Measurements from ENCODE around the gene GRAMD1A. TPM values are rescaled to one million over a fixed set of nuclear protein-coding genes. Genes with fewer than 3 reads are reported as not detected.

Gene GRAMD1A
- total and polyA plus RNA-seq, 12 donors, result 19.5 to 49.4 (median 31.8) TPM

DNA sequence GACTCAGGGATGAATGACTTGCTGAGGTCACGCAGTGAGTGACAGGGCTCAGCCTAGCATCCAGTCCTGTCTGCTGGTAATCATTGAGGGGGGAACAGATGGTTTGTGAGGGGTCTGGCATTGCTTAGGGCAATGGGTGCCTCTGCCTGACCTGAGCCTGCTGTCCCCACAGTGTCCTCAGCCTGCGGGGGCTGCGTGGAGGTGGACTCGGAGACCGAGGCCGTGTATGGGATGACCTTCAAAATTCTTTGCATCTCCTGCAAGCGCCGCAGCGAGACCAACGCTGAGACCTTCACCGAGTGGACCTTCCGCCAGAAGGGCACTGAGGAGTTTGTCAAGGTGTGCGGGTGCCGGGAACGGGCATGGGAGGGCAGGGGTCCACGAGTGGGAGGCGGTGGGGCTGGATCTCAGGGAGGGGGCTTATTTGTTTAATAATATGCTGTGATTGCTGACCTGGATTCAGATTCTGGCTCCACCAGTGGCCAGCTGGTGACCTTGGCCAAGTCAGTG lies 32.3 kb downstream of the GRAMD1A start:
- H3K36me3 ChIP-seq, result peaks cover 0 to 28% (median 9%) of the 10 kb centered on the region in 9 donors
- peaks cover 0 to 24% (median 15%) of the 10 kb centered on the region in 9 donors for H3K4me1 ChIP-seq
- WGBS, 2 donors, result 97% methylated on average over 17 of the region's 17 CpGs
- H3K9me3 ChIP-seq, result no peaks in the 10 kb centered on the region
- peaks cover 0 to 22% (median 0%) of the 10 kb centered on the region in 7 donors for H3K27me3 ChIP-seq
- ATAC-seq (no peak), DNase-seq (no peak)
- intact Hi-C loops (cut with DNase I), result no loop called here
- H3K4me3 ChIP-seq, result no peak overlapping the region
- no peak overlapping the region for H3K27ac ChIP-seq
- TF ChIP-seq, protein P1, sequence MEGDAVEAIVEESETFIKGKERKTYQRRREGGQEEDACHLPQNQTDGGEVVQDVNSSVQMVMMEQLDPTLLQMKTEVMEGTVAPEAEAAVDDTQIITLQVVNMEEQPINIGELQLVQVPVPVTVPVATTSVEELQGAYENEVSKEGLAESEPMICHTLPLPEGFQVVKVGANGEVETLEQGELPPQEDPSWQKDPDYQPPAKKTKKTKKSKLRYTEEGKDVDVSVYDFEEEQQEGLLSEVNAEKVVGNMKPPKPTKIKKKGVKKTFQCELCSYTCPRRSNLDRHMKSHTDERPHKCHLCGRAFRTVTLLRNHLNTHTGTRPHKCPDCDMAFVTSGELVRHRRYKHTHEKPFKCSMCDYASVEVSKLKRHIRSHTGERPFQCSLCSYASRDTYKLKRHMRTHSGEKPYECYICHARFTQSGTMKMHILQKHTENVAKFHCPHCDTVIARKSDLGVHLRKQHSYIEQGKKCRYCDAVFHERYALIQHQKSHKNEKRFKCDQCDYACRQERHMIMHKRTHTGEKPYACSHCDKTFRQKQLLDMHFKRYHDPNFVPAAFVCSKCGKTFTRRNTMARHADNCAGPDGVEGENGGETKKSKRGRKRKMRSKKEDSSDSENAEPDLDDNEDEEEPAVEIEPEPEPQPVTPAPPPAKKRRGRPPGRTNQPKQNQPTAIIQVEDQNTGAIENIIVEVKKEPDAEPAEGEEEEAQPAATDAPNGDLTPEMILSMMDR (IDR thresholded peaks at IDR 0.05), result no peak

DNA sequence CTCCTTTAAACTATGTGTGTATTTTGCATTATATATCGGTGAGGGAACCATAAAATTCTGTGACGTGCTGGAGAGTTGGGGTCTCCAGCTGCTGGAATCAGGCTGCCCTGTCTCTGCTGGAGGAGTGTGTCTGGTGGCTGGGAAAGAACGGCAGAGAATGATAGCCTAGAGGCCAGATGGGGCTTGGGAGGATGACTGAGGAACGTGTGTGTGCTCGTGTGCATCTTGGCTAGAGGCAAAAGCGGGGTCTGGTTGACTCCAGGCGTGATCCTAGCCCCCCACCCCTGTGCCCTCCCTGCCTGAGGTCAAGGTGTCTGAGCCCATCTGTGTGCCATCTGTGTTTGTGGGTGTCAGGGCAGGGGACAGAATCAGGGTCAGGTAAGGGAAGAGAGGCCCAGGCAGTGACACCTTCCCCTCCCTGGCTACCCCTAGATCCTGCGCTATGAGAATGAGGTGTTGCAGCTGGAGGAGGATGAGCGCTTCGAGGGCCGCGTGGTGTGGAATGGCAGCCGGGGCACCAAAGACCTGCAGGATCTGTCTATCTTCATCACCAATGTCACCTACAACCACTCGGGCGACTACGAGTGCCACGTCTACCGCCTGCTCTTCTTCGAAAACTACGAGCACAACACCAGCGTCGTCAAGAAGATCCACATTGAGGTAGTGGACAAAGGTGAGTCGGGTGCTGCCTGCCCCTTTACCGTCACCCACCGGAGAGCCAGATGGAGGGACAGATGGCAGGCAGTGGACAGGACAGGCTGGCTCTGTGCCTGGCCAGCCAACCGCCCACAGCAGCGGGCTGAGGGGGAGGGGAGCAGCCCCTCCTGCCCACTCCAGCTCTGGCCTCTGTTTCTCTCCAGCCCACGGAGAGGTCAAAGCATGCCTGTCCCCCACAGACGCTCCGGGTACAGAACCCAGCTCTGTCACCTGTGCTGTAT lies 33.2 kb downstream of the GRAMD1A start:
- intact Hi-C loops (cut with DNase I), result no loop called here
- WGBS, 2 donors, result 90 to 93% methylated on average over 30 of the region's 30 CpGs

DNA sequence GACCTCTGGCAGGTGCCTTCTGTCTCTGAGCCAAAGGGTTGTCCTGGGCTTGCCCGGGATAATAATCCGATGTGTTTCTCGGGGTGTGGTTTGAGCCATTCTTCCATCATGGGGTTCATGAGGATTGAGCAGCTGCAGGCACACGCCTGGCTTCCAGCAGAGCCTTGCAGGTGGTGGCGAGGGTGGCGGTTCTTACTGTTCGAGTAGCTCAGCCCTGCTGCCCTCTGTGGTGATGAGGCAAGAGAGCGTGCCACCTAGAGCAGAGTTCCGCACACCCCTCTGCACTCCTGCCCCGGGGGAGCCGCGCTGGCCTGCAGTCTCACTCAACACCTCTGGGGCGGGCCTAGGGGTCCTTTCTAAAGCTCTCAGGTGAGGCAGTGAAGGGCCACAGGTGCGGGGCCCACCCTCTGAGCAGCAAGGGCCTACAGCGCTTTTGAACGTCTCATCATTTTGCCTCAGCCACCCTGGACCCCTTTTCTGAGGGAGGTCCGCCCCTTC lies 33.9 kb downstream of the GRAMD1A start:
- intact Hi-C loops (cut with DNase I), result no loop called here
- TF ChIP-seq, protein P1 (IDR thresholded peaks at IDR 0.05), result no peak
- Histone ChIP-seq H3K36me3 (peaks cover 0 to 19% (median 0%) of the 10 kb centered on the region in 9 donors), H3K27me3 (peaks cover 0 to 22% (median 0%) of the 10 kb centered on the region in 7 donors), H3K4me1 (peaks cover 0 to 40% (median 30%) of the 10 kb centered on the region in 9 donors), H3K4me3 (no peak overlapping the region), H3K27ac (no peak overlapping the region), H3K9me3 (no peaks in the 10 kb centered on the region)
- DNase-seq (no peak), ATAC-seq (no peak)
- 94 to 95% methylated on average over 17 of the region's 17 CpGs for WGBS, 2 donors

More for the DNA sequence above, 33.2 kb downstream of the GRAMD1A start:
- DNase-seq (no peak), ATAC-seq (no peak)
- Histone ChIP-seq H3K27ac (no peak overlapping the region), H3K36me3 (peaks cover 0 to 19% (median under 1%) of the 10 kb centered on the region in 9 donors), H3K27me3 (peaks cover 0 to 22% (median 0%) of the 10 kb centered on the region in 7 donors), H3K4me3 (no peak overlapping the region), H3K4me1 (peaks cover 0 to 33% (median 23%) of the 10 kb centered on the region in 9 donors), H3K9me3 (no peaks in the 10 kb centered on the region)
- TF ChIP-seq, protein P1 (IDR thresholded peaks at IDR 0.05), result no peak

DNA sequence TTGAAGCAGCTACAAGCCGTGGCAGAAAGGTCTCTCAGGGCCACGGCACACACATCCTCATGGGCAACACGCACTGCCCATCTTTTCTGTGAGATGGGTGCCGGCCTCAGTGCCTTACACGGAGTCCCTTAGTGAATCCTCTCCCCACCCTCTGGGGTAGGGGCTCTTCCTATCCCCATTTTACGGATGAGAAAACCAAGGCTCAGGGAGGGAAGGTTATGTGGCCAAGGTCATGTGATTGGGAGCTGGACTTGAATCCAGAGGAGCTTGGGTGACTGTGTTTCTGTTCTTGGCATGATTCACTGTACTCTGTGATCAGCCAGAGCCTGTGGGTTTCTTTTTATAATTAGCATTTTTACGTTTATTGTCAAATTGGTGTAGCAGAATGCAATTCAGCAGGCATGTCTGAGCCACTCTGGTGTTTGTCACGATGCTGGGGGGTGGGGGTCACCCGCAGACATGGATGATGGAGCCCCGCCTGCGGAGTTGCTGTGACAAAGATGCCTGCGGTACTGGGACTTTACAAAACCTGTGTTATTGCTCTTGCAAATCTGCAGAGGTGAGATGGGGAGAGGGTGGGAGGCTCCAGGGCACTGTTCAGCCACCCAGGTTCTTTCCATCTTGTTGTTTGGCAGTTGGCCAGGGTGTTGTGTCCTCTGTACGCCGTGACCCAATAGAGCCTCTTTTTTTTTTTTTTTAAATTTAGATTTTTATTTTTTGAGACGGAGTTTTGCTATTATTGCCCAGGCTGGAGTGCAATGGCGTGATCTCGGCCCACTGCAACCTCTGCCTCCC lies 34.7 kb downstream of the GRAMD1A start:
- Histone ChIP-seq H3K9me3 (no peaks in the 10 kb centered on the region), H3K36me3 (peaks cover 0 to 19% (median 0%) of the 10 kb centered on the region in 9 donors), H3K27me3 (peaks cover 0 to 19% (median 0%) of the 10 kb centered on the region in 7 donors), H3K4me3 (no peak overlapping the region), H3K27ac (no peak overlapping the region), H3K4me1 (peaks cover 0 to 42% (median 30%) of the 10 kb centered on the region in 9 donors)
- 82 to 85% methylated on average over 17 of the region's 17 CpGs for WGBS, 2 donors
- intact Hi-C loops (cut with DNase I), result no loop called here
- TF ChIP-seq, protein P1 (IDR thresholded peaks at IDR 0.05), result no peak
- ATAC-seq (no peak), DNase-seq (no peak)

All from heart right ventricle (tissue), 16 donors.